WTC11 (cell line): ENCODE results near the gene TCAP. TPM values are rescaled to one million over a fixed set of nuclear protein-coding genes. Genes with fewer than 3 reads are reported as not detected.
A peak's percentile ranks its signal among the peaks of the same experiment; 100 is the strongest.

Source experiments
- ATAC-seq: fragments of 200-7000 bp; cut with Tn5 transposase; 2 replicates; pipeline ENCODE4 v1.10.0; 2021; ENCODE audit warnings: mild to moderate bottlenecking, moderate library complexity
- CTCF ChIA-PET: fragments of 300-600 bp; sonication (Branson Sonifier 250); formaldehyde crosslinking; loops from one replicate; lab custom pipeline; 2021; ENCODE audit warnings: antibody characterized with exemption; lab: Charles Lee
- POLR2A ChIA-PET: fragments of 350-600 bp; sonication (Branson Sonifier 250); formaldehyde crosslinking; loops from one replicate; lab custom pipeline; 2021; ENCODE audit warnings: antibody characterized with exemption; lab: Charles Lee
- DNase-seq: peaks from one replicate; pipeline ENCODE4 v3.0.0; 2021; ENCODE audit warnings: low spot score
- H3K27ac Mint-ChIP-seq: 2 replicates; pipeline ENCODE4 v1.8.0; 2021; ENCODE audit warnings: mixed read lengths
- H3K27me3 Mint-ChIP-seq: 2 replicates; pipeline ENCODE4 v1.8.0; 2021; ENCODE audit warnings: low read depth, mild to moderate bottlenecking, moderate library complexity, mixed read lengths
- H3K36me3 Mint-ChIP-seq: 2 replicates; pipeline ENCODE4 v1.8.0; 2021; ENCODE audit warnings: mixed read lengths
- H3K4me1 Mint-ChIP-seq: 2 replicates; pipeline ENCODE4 v1.8.0; 2022; ENCODE audit warnings: mixed read lengths
- H3K4me3 Mint-ChIP-seq: 2 replicates; pipeline ENCODE4 v1.8.0; 2021; ENCODE audit warnings: mild to moderate bottlenecking, moderate library complexity, mixed read lengths
- H3K9me3 Mint-ChIP-seq: 2 replicates; pipeline ENCODE4 v1.8.0; 2021; ENCODE audit warnings: mixed read lengths
- RELA ChIP-seq: sonication (generic); formaldehyde crosslinking; IDR thresholded peaks from 2 replicates; pipeline ENCODE4 v1.8.1; 2022; ENCODE audit warnings: missing genetic modification reagents, mild to moderate bottlenecking, borderline replicate concordance
- SP1 ChIP-seq: sonication (generic); formaldehyde crosslinking; conservative IDR thresholded peaks from 2 replicates; pipeline ENCODE4 v1.8.1; 2022; ENCODE audit warnings: missing genetic modification reagents
- TEAD4 ChIP-seq: sonication (generic); formaldehyde crosslinking; IDR thresholded peaks from 2 replicates; pipeline ENCODE4 v1.8.0; 2022; ENCODE audit warnings: mild to moderate bottlenecking, missing genetic modification reagents
- ZNF396 ChIP-seq: fragments of 250-450 bp; sonication (Bioruptor Pico); IDR thresholded peaks from 2 replicates; pipeline ENCODE4 v1.8.0; 2021; ENCODE audit warnings: mild to moderate bottlenecking, moderate library complexity, borderline replicate concordance
- total RNA-seq: library from RNA; stranded (reverse); gene quantifications from 3 replicates; pipeline ENCODE4 v1.2.3, GENCODE V29; 2021
- TF ChIP-seq, protein P1 (sequence below): fragments of 250-450 bp; sonication (Bioruptor Pico); IDR thresholded peaks from 2 replicates; pipeline ENCODE4 v1.8.0; 2021; ENCODE audit warnings: mild to moderate bottlenecking
- TF ChIP-seq, protein P2 (sequence below): sonication (generic); formaldehyde crosslinking; IDR thresholded peaks from 2 replicates; pipeline ENCODE4 v1.8.0; 2022; ENCODE audit warnings: mild to moderate bottlenecking, missing genetic modification reagents
- TF ChIP-seq, protein P3 (sequence below): sonication (generic); formaldehyde crosslinking; IDR thresholded peaks from 2 replicates; pipeline ENCODE4 v1.8.1; 2023; ENCODE audit warnings: mild to moderate bottlenecking, missing genetic modification reagents
- TF ChIP-seq, protein P4 (sequence below): fragments of 200-600 bp; IDR thresholded peaks from 2 replicates; pipeline ENCODE4 v1.8.0; 2022; ENCODE audit warnings: antibody characterized with exemption
- TF ChIP-seq, protein P5 (sequence below): sonication (generic); formaldehyde crosslinking; IDR thresholded peaks from 2 replicates; pipeline ENCODE4 v1.8.1; 2023; ENCODE audit warnings: mild to moderate bottlenecking, moderate library complexity, missing genetic modification reagents
- TF ChIP-seq, protein P6 (sequence below): sonication (generic); formaldehyde crosslinking; IDR thresholded peaks from 2 replicates; pipeline ENCODE4 v1.8.0; 2022; ENCODE audit warnings: mild to moderate bottlenecking, missing genetic modification reagents

The TCAP gene
- total RNA-seq, 1 experiment from 2014 or later, result 2.9 TPM

DNA sequence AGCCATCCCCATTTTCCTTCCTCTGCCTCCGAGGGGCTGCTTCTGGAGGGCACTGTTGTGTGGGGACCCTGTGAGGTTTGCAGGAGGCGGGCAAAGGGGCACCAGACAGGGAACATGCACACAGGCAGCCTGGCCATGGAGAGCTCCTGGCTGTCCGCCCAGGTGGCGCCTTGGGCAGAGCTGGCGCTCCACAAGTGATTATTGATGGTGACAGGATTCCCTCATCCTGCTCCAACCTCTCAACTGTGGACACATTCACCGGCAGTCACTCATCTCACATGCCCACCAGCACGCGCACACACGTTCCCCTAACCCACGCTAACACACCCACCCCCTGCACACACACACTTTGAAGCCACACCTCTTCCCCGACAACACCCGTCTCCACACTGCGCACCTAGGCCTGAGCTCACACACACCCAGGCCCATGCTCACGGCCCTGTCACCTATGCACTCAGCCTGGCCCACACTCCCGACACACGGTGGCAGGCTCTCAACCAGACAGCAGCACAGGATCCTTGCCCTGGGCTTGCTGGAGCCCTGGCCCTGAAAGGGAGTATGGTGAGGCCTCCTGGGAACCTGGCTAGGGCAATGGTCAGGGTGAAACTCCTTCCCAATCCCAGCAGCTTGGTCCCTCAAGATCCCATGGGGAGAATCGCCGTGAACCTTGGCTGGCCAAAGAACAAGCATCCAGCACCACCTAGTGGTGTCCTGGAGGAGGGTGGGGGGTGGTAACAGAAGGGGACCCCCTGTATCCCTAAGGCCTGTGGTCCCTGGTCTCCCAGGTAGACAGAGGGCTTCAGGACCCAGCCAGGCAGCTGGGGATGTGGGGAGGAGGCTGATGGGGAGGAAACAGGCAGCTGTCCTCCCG is 6.7 kb downstream of the TCAP start (continued):
- TF ChIP-seq, protein P1, sequence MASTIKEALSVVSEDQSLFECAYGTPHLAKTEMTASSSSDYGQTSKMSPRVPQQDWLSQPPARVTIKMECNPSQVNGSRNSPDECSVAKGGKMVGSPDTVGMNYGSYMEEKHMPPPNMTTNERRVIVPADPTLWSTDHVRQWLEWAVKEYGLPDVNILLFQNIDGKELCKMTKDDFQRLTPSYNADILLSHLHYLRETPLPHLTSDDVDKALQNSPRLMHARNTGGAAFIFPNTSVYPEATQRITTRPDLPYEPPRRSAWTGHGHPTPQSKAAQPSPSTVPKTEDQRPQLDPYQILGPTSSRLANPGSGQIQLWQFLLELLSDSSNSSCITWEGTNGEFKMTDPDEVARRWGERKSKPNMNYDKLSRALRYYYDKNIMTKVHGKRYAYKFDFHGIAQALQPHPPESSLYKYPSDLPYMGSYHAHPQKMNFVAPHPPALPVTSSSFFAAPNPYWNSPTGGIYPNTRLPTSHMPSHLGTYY, result no peak
- TF ChIP-seq, protein P2, sequence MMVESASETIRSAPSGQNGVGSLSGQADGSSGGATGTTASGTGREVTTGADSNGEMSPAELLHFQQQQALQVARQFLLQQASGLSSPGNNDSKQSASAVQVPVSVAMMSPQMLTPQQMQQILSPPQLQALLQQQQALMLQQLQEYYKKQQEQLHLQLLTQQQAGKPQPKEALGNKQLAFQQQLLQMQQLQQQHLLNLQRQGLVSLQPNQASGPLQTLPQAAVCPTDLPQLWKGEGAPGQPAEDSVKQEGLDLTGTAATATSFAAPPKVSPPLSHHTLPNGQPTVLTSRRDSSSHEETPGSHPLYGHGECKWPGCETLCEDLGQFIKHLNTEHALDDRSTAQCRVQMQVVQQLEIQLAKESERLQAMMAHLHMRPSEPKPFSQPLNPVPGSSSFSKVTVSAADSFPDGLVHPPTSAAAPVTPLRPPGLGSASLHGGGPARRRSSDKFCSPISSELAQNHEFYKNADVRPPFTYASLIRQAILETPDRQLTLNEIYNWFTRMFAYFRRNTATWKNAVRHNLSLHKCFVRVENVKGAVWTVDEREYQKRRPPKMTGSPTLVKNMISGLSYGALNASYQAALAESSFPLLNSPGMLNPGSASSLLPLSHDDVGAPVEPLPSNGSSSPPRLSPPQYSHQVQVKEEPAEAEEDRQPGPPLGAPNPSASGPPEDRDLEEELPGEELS, result no peak
- TF ChIP-seq, protein P3, sequence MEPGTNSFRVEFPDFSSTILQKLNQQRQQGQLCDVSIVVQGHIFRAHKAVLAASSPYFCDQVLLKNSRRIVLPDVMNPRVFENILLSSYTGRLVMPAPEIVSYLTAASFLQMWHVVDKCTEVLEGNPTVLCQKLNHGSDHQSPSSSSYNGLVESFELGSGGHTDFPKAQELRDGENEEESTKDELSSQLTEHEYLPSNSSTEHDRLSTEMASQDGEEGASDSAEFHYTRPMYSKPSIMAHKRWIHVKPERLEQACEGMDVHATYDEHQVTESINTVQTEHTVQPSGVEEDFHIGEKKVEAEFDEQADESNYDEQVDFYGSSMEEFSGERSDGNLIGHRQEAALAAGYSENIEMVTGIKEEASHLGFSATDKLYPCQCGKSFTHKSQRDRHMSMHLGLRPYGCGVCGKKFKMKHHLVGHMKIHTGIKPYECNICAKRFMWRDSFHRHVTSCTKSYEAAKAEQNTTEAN (CRISPR knock-in tag), result no peak
- TF ChIP-seq, all 79 proteins: peak for 8

DNA sequence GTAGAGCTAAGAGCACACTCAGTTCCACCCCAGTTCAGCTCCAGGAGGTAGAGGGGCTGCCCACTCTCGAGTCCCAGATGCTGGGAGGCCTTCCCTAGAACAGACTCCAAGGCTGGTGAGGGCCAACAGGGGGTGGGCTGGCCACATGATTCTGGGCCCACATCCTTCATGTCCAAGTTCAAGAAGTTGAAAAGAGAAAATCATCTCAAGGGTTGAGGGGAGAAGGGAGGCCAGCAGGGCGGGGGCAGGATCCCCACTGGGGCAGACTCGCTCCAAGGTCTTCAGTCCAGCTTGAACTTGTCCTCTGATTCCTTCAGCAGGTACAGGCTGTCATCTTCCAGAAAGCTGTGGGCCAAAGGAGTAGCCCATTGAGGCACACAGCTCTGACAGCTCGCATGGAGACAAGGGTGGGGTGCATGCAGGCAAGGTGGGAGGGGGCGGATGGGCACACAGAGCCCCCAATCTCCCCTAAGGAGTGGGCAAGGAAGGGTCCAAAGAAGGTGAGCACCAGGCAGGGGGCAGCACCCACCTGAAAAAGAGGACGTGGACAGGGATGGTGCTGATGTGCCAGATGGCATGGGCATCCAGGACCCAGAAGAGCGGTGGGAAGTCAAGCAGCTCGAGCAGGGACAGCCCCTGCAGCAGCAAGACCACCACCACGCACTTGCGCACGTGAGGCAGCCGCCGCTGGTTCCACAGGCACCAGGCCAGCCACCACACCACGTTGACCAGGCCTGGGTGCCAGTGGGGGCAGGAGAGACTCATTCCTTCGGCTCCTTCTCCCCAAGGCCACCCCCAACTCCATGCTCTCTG is 7.6 kb downstream of the TCAP start:
- CTCF ChIA-PET, result interaction anchor here (0.7 to 18.0 kb wide), 26 partner anchors 8 to 145 kb away, joined by 3 to 876 read pairs (median 6); partner anchors contain the start of genes PGAP3 and PPP1R1B
- Mint-ChIP-seq H3K4me3 (no peak overlapping the region), H3K27ac (no peak overlapping the region), H3K27me3 (peaks cover 26% of the 10 kb centered on the region), H3K9me3 (no peaks in the 10 kb centered on the region), H3K4me1 (peaks cover 27% of the 10 kb centered on the region), H3K36me3 (no peaks in the 10 kb centered on the region)
- TF ChIP-seq, protein P4, sequence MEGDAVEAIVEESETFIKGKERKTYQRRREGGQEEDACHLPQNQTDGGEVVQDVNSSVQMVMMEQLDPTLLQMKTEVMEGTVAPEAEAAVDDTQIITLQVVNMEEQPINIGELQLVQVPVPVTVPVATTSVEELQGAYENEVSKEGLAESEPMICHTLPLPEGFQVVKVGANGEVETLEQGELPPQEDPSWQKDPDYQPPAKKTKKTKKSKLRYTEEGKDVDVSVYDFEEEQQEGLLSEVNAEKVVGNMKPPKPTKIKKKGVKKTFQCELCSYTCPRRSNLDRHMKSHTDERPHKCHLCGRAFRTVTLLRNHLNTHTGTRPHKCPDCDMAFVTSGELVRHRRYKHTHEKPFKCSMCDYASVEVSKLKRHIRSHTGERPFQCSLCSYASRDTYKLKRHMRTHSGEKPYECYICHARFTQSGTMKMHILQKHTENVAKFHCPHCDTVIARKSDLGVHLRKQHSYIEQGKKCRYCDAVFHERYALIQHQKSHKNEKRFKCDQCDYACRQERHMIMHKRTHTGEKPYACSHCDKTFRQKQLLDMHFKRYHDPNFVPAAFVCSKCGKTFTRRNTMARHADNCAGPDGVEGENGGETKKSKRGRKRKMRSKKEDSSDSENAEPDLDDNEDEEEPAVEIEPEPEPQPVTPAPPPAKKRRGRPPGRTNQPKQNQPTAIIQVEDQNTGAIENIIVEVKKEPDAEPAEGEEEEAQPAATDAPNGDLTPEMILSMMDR, result peak; percentile 5; the same call in 1 of the 2 replicates
- TF ChIP-seq ZNF396 (no peak), TEAD4 (CRISPR knock-in tag) (no peak), RELA (CRISPR knock-in tag) (0 out of 2 replicates have a peak, but pooled peaks have one; percentile 39)
- no peak for ATAC-seq
- POLR2A ChIA-PET, result interaction anchor here (1.5 kb wide), 1 partner anchor 49 kb away, joined by 4 read pairs; no protein-coding TSS in a partner anchor
- DNase-seq, result no peak

DNA sequence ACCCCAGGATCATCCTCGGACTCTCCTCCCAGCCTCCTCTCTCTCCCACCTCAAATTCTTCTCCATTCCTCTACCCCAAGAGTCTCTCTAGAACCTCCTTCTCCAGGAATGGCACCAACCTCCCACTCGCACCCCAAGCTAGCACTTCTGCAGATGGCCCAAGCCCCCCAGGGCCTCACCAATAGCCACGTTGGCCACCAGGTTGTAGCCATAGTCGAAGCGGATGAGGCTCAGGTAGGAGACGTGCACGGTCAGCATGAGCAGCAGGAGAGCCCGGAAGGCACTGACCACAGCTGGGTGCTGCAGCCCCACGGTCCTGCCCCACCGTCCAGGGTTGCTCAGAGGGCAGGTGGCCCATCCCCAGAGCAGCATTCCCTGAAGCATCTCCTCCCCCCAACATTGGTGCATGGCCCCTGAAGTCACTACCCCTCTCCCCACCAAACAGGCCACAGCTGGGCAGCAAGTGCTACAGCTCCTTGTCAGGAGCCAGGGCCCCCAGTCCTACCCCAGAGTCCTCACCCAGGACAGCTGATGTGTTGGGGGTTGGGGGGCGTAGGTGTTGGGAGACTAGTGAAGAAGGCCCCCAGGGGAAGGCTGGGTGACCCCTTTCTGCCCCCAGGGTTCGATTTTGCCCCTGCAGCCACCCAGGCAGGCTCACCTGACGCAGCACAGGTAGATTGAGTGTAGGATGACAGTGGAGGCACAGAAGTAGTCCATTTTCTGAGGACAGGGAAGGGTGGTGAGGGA is 8.4 kb downstream of the TCAP start:
- no peak for TF ChIP-seq SP1 (CRISPR knock-in tag)
- TF ChIP-seq, protein P5, sequence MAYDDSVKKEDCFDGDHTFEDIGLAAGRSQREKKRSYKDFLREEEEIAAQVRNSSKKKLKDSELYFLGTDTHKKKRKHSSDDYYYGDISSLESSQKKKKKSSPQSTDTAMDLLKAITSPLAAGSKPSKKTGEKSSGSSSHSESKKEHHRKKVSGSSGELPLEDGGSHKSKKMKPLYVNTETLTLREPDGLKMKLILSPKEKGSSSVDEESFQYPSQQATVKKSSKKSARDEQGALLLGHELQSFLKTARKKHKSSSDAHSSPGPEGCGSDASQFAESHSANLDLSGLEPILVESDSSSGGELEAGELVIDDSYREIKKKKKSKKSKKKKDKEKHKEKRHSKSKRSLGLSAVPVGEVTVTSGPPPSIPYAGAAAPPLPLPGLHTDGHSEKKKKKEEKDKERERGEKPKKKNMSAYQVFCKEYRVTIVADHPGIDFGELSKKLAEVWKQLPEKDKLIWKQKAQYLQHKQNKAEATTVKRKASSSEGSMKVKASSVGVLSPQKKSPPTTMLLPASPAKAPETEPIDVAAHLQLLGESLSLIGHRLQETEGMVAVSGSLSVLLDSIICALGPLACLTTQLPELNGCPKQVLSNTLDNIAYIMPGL (CRISPR knock-in tag), result no peak
- TF ChIP-seq, protein P6, sequence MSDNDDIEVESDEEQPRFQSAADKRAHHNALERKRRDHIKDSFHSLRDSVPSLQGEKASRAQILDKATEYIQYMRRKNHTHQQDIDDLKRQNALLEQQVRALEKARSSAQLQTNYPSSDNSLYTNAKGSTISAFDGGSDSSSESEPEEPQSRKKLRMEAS (CRISPR knock-in tag), result no peak
- TF ChIP-seq, all 79 proteins: peak for 0
- H3K4me3 Mint-ChIP-seq, result no peak overlapping the region
- no peaks in the 10 kb centered on the region for H3K36me3 Mint-ChIP-seq
- ChIA-PET POLR2A (no interaction called here), CTCF (interaction anchor here (1.7 to 18.0 kb wide), 5 partner anchors 10 to 48 kb away, joined by 3 to 876 read pairs (median 18); partner anchors contain the start of genes PGAP3 and PPP1R1B)
- H3K27me3 Mint-ChIP-seq, result peaks cover 20% of the 10 kb centered on the region
- no peak for DNase-seq
- no peaks in the 10 kb centered on the region for H3K9me3 Mint-ChIP-seq
- peaks cover 31% of the 10 kb centered on the region for H3K4me1 Mint-ChIP-seq
- ATAC-seq, result no peak
- H3K27ac Mint-ChIP-seq, result no peak overlapping the region
